OCI-LY1 (cell line): ENCODE data around the gene ASCL5.

Source experiments
- H2AFZ ChIP-seq: fragments of 200-600 bp; sonication (generic), shearing (Covaris generic); 2 replicates; pipeline ENCODE4 v1.6.0; 2014; ENCODE audit warnings: antibody characterized with exemption, mild to moderate bottlenecking, low read length
- H3F3A ChIP-seq: fragments of 200-600 bp; sonication (generic), shearing (Covaris generic); 2 replicates; pipeline ENCODE4 v1.6.0; 2014; ENCODE audit warnings: mild to moderate bottlenecking, antibody characterized with exemption, low read length, moderate library complexity; ENCODE audit not compliant: insufficient read depth
- H3K27ac ChIP-seq: fragments of 200-600 bp; sonication (generic); 2 replicates; pipeline ENCODE4 v1.5.1; 2014; ENCODE audit warnings: low read length, mixed run types, mild to moderate bottlenecking, low read depth; ENCODE audit not compliant: poor library complexity, severe bottlenecking
- H3K27me3 ChIP-seq: fragments of 200-600 bp; sonication (generic); 2 replicates; pipeline ENCODE4 v1.6.0; 2014; ENCODE audit warnings: antibody characterized with exemption, mild to moderate bottlenecking, low read length, moderate library complexity; ENCODE audit not compliant: insufficient read depth
- H3K36me3 ChIP-seq: fragments of 200-600 bp; sonication (generic); 2 replicates; pipeline ENCODE4 v1.6.1; 2014; ENCODE audit warnings: mild to moderate bottlenecking, antibody characterized with exemption, low read length, moderate library complexity, mixed read lengths; ENCODE audit not compliant: insufficient read depth
- H3K4me1 ChIP-seq: fragments of 200-600 bp; sonication (generic); 2 replicates; pipeline ENCODE4 v1.5.1; 2014; ENCODE audit warnings: mild to moderate bottlenecking, low read length, moderate library complexity; ENCODE audit not compliant: insufficient read depth, severe bottlenecking
- H3K4me2 ChIP-seq: fragments of 200-600 bp; sonication (generic), shearing (Covaris generic); 2 replicates; pipeline ENCODE4 v1.6.1; 2014; ENCODE audit warnings: low read length
- H3K4me3 ChIP-seq: fragments of 200-600 bp; sonication (generic); 2 replicates; pipeline ENCODE4 v1.5.1; 2014; ENCODE audit warnings: low read length, low read depth, mild to moderate bottlenecking, mixed read lengths; ENCODE audit not compliant: poor library complexity, severe bottlenecking
- H3K79me2 ChIP-seq: fragments of 200-600 bp; shearing (Covaris generic); 2 replicates; pipeline ENCODE4 v1.6.1; 2016; ENCODE audit warnings: mixed run types, low read length, mixed read lengths; ENCODE audit not compliant: insufficient read depth
- H3K9ac ChIP-seq: fragments of 200-600 bp; sonication (generic), shearing (Covaris generic); 2 replicates; pipeline ENCODE4 v1.6.1; 2014; ENCODE audit warnings: mild to moderate bottlenecking, low read length, mixed read lengths
- H3K9me2 ChIP-seq: fragments of 200-600 bp; sonication (generic), shearing (Covaris generic); 2 replicates; pipeline ENCODE4 v1.6.1; 2014; ENCODE audit warnings: low read depth, mild to moderate bottlenecking, low read length, mixed read lengths
- H3K9me3 ChIP-seq: fragments of 200-600 bp; shearing (Covaris generic); 2 replicates; pipeline ENCODE4 v1.6.1; 2014; ENCODE audit warnings: low read length, mixed read lengths
- H4K20me1 ChIP-seq: fragments of 200-600 bp; sonication (generic), shearing (Covaris generic); 2 replicates; pipeline ENCODE4 v1.6.0; 2016; ENCODE audit warnings: mild to moderate bottlenecking, low read length; ENCODE audit not compliant: insufficient read depth
- CTCF ChIP-seq: fragments of 200-600 bp; sonication (generic), shearing (Covaris generic); IDR thresholded peaks from 2 replicates; pipeline ENCODE4 v1.5.1; 2017; ENCODE audit warnings: mild to moderate bottlenecking, antibody characterized with exemption, low read length, moderate library complexity, mixed read lengths
- EZH2 ChIP-seq: fragments of 200-600 bp; sonication (generic), shearing (Covaris generic); IDR thresholded peaks from 2 replicates; pipeline ENCODE4 v1.8.0; 2017; ENCODE audit warnings: borderline replicate concordance, mixed run types, mild to moderate bottlenecking, antibody characterized with exemption, low read length, moderate library complexity, mixed read lengths

The ASCL5 gene

GRCh38 chr1:201149400-201149799 is 22.4 kb upstream of the ASCL5 start:
- H3K4me1 ChIP-seq = peaks cover 13% of the 10 kb centered on the region
- H3K4me3 ChIP-seq = no peak overlapping the region
- H3K9me2 ChIP-seq = no peaks in the 10 kb centered on the region
- no peak overlapping the region for H3K9ac ChIP-seq
- H2AFZ ChIP-seq = no peak overlapping the region
- no peak overlapping the region for H3K4me2 ChIP-seq
- H3K9me3 ChIP-seq = no peaks in the 10 kb centered on the region
- no peaks in the 10 kb centered on the region for H3K27me3 ChIP-seq
- H4K20me1 ChIP-seq = no peaks in the 10 kb centered on the region
- H3K27ac ChIP-seq = no peak overlapping the region
- TF ChIP-seq EZH2 (no peak), CTCF (peak; percentile 66)
- no peaks in the 10 kb centered on the region for H3K79me2 ChIP-seq
- peaks cover 43% of the 10 kb centered on the region for H3K36me3 ChIP-seq
- no peaks in the 10 kb centered on the region for H3F3A ChIP-seq

GRCh38 chr1:201147396-201148015 is 20.5 kb upstream of the ASCL5 start:
- Histone ChIP-seq H3K36me3 (peaks cover 56% of the 10 kb centered on the region), H3F3A (no peaks in the 10 kb centered on the region), H3K79me2 (no peaks in the 10 kb centered on the region), H3K27me3 (no peaks in the 10 kb centered on the region), H3K9ac (no peak overlapping the region), H3K4me1 (peaks cover under 1% of the 10 kb centered on the region), H3K9me3 (no peaks in the 10 kb centered on the region), H3K27ac (no peak overlapping the region), H2AFZ (no peak overlapping the region), H3K4me3 (no peak overlapping the region), H4K20me1 (no peaks in the 10 kb centered on the region), H3K4me2 (no peak overlapping the region), H3K9me2 (no peaks in the 10 kb centered on the region)
- no peak for TF ChIP-seq EZH2
- no peak for TF ChIP-seq CTCF

GRCh38 chr1:201146626-201147390 is 19.8 kb upstream of the ASCL5 start:
- Histone ChIP-seq H3K9me3 (no peaks in the 10 kb centered on the region), H3K9ac (no peak overlapping the region), H3K79me2 (no peaks in the 10 kb centered on the region), H3K27ac (no peak overlapping the region), H3K4me1 (no peaks in the 10 kb centered on the region), H3K9me2 (no peaks in the 10 kb centered on the region), H3K4me2 (no peak overlapping the region), H2AFZ (no peak overlapping the region), H3K4me3 (no peak overlapping the region), H3K36me3 (peaks cover 60% of the 10 kb centered on the region), H3F3A (no peaks in the 10 kb centered on the region), H3K27me3 (no peaks in the 10 kb centered on the region), H4K20me1 (no peaks in the 10 kb centered on the region)
- TF ChIP-seq CTCF = no peak
- no peak for TF ChIP-seq EZH2
